NCI-H2196 treated with DMSO at 0.1 percent for 48 hours (cell line): ENCODE measurements around the gene APBA3.
A peak's percentile ranks its signal among the peaks of the same experiment; 100 is the strongest.

Experiments used
- DNase-seq: peaks from one replicate; lab custom pipeline; 2025; ENCODE audit not compliant: unreplicated experiment; lab: John Stamatoyannopoulos, UW

APBA3 gene

GRCh38 chr19:3751236-3751635, 10.3 kb downstream of the APBA3 start:
- DNase-seq, result no peak

- DNase-seq, result no peak
Observed at GRCh38 chr19:3750211-3750610, 11.3 kb downstream of the APBA3 start.

GRCh38 chr19:3748965-3749364, 12.5 kb downstream of the APBA3 start:
- DNase-seq, result no peak

DNA sequence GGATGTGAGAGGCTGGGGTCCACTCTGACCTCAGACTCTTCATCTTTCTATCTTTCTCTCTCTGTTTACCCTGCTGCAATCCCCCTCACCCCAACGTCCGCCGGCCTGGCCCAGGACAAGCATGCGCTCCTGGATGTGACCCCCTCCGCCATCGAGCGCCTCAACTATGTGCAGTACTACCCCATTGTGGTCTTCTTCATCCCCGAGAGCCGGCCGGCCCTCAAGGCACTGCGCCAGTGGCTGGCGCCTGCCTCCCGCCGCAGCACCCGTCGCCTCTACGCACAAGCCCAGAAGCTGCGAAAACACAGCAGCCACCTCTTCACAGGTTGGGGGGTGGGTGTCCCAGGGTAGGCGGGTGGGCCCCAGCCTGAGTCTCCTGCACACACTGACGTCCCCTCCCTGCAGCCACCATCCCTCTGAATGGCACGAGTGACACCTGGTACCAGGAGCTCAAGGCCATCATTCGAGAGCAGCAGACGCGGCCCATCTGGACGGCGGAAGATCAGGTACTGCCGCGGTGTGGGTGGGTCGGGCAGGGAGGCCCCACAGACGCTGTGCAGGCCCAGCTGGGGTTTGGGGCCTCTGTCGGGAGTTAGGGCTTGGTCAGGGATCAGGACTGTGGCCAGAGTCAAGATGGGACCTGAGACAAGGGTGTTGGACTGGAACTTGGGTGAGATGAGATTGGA, 15.0 kb downstream of the APBA3 start:
- no peak for DNase-seq

GRCh38 chr19:3745363-3746045, 16.0 kb downstream of the APBA3 start:
- DNase-seq, result no peak

- DNase-seq, result no peak
Observed at GRCh38 chr19:3743486-3743885, 18.0 kb downstream of the APBA3 start.

GRCh38 chr19:3740431-3740830, 21.1 kb downstream of the APBA3 start:
- no peak for DNase-seq

GRCh38 chr19:3738477-3739220, 22.8 kb downstream of the APBA3 start:
- DNase-seq, result no peak

DNA sequence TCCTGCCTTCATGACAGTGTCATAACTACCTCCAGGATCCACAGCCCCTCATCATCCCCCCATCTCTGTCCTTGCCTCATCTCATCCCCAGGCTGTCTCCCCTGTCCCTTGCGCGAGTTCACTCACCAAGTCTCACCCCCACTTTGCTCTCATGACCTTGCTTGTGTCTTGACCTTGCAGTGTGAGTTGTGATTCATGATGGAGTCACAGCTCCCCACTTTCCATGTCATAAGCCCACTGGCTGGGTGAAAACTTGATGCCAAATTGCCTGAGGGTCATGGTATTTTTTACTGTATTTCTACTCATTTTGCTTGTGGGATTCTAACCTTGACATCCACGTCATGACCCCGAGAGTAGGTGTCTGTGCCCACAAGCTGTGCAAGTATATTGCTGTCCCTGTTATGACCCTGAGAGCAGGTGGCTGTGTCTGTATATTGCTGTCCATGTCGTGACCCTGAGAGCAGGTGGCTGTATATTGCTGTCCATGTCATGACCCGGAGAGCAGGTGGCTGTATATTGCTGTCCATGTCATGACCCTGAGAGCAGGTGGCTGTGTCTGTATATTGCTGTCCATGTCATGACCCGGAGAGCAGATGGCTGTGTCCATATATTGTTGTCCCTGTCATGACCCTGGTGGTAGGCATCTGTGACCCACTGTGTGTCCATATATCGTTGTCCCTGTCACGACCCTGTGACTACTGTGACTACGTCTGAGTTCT, 23.8 kb downstream of the APBA3 start:
- DNase-seq, result no peak

DNA sequence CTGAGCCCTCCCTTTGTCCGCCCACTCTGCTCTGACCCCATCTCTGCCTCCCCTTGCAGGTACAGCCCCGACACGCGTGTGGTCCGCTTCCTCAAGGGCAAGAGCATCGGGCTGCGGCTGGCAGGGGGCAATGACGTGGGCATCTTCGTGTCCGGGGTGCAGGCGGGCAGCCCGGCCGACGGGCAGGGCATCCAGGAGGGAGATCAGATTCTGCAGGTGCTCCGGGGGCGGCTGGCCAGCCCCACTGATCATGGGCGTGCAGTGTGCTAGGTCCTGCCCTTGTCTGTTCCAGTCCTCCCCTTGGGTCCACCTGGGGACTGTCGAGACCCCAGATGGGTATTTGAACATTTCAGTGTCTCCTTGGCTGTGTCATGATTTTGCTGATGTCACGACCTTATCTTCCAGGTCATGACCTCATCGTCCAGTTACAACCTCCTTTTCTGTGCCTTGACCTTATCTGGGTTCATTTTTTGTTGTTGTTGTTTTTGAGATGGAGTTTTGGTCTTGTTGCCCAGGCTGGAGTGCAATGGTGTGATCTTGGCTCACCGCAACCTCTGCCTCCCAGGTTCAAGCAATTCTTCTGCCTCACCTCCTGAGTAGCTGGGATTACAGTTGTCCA, 25.3 kb downstream of the APBA3 start:
- no peak for DNase-seq

GRCh38 chr19:3734310-3734600, 27.2 kb downstream of the APBA3 start:
- no peak for DNase-seq

DNA sequence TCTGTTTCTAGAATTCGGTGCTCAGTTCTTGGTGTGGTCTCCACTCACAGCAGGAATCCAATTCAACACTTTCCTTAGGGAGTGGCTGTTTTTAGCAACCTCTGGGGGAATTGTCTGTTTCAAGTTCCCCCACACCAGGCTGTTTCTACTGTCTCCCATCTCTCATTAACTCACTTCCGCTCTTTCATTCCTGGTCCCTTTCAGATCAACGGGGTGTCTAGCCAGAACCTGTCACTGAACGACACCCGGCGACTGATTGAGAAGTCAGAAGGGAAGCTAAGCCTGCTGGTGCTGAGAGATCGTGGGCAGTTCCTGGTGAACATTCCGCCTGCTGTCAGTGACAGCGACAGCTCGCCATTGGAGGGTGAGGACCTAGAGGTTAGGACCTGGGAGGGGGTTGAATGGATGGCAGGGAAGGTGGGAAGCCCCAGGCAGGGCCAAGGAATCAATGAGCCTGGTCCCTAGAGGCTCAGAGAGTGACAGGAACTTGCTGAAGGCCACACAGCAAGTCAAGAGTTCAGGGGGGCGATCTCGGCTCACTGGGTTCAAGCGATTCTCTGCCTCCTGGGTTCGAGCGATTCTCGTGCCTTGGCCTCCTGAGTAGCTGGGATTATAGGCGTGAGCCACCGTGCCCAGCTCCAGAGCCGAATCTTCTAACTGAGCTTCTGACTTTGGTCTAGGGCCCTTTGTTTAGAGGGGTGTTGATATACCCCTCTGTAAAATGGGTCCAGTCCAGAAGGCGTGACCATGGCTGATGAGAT, 27.8 kb downstream of the APBA3 start:
- no peak for DNase-seq

- no peak for DNase-seq
Observed at GRCh38 chr19:3732108-3732507, 29.4 kb downstream of the APBA3 start.

DNA sequence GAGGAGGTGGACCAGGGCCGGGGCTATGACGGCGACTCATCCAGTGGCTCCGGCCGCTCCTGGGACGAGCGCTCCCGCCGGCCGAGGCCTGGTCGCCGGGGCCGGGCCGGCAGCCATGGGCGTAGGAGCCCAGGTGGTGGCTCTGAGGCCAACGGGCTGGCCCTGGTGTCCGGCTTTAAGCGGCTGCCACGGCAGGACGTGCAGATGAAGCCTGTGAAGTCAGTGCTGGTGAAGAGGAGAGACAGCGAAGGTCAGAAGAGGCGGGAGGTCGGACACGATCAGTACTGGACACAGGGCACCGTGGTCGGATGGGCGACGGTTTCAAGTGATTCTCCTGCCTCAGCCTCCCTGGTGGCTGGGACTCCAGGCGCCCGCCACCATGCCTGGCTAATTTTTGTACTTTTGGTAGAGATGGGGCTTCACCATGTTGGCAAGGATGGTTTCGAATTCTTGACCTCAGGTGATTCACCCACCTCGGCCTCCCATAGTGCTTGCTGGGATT, 31.0 kb downstream of the APBA3 start:
- no peak for DNase-seq

- peak; percentile 91 for DNase-seq
Observed at GRCh38 chr19:3725640-3726310, 35.7 kb downstream of the APBA3 start.

DNA sequence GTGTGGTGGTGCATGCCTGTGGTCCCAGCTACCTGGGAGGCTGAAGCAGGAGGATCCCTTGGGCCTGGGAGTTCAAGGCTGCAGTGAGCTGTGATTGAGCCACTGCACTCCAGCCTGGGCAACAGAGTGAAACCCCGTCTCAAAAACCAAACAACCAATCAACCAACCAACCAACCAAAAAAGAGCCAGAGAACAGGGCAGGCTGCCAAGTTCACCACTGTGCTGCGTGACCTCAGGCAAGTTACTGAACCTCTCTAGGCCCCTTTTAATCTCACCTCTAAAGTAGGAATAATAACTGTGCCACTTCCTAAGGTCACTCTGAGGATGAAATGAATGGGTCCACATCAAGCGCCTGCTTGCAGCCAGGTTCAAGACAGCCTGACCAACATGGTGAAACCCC, 36.4 kb downstream of the APBA3 start:
- DNase-seq, result no peak

DNA sequence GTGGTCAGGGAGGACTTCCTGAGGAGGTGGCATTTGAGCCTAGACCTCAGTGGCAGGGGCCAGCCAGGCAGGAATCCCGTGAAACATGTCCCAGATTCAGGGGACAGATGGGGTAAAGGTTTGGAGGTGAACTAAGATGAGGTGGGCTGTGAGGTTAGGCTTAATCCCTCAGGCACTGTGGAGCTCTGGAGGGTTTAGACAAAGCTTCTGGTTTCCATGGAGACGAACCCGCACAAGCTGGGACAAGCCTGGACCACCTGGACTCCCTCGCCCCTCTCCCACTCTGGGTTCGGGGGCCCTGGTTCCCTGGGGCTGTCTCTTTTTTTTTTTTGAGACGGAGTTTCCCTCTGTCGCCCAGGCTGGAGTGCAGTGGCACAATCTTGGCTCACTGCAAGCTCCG, 37.6 kb downstream of the APBA3 start:
- DNase-seq, result no peak

DNA sequence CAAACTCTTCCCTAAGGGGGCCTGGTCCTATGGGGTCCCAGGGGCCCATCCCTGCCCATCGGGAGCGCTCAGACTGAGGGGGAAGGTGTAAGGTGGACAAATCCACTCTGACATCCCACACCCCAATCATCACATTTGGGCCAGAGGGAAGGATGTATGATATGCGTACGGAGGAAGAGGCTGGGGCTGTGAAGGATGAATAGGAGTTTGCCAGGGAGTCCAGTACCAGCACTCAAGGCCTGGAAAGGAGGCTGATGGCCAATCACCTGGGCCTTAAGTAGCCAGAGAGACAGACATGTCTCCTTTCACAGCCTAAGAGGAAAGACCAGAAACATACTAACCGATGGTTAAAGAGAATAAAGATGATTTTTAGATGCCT, 38.4 kb downstream of the APBA3 start:
- no peak for DNase-seq

GRCh38 chr19:3722443-3723109, 38.9 kb downstream of the APBA3 start:
- DNase-seq, result peak; percentile 30
